Mesenchymal stem cell (in vitro differentiated cells and primary cell): ENCODE measurements around the gene TERB2.
"Not testable (repeated sequence)": the region's sequence is repeated elsewhere in the genome, so short reads cannot be mapped to it uniquely, and the experiment has no call there.

Source experiments
- DNase-seq: peaks from one replicate; pipeline ENCODE4 v3.0.0-alpha.2; 2013
- H2AFZ ChIP-seq: one replicate; pipeline ENCODE4 v1.6.1; 2013; ENCODE audit warnings: low read depth, mild to moderate bottlenecking, control low read depth, inconsistent platforms, low read length, moderate library complexity
- H2AK5ac ChIP-seq: 2 replicates; pipeline ENCODE4 v1.6.1; 2013; ENCODE audit warnings: low read length, moderate library complexity, mild to moderate bottlenecking, inconsistent platforms; ENCODE audit not compliant: severe bottlenecking
- H2BK120ac ChIP-seq: one replicate; pipeline ENCODE4 v1.6.1; 2013; ENCODE audit warnings: low read depth, mild to moderate bottlenecking, inconsistent platforms, low read length, moderate library complexity
- H2BK12ac ChIP-seq, 2 experiments: one replicate each; pipeline ENCODE4 v1.6.1; 2013; ENCODE audit warnings: inconsistent platforms in 2 of 2, low read length in 2 of 2, mild to moderate bottlenecking in 2 of 2, moderate library complexity in 2 of 2, control low read depth in 1 of 2
- H2BK15ac ChIP-seq: one replicate; pipeline ENCODE4 v1.6.1; 2013; ENCODE audit warnings: mild to moderate bottlenecking, low read depth, inconsistent platforms; ENCODE audit not compliant: poor library complexity, severe bottlenecking
- H2BK5ac ChIP-seq: 2 replicates; pipeline ENCODE4 v1.6.1; 2013; ENCODE audit warnings: low read depth, mild to moderate bottlenecking, low read length, control low read depth, inconsistent platforms; ENCODE audit not compliant: poor library complexity, severe bottlenecking
- H3K14ac ChIP-seq, 2 experiments: one replicate each; pipeline ENCODE4 v1.6.1; 2013; ENCODE audit warnings: inconsistent platforms in 2 of 2, low read length in 2 of 2, control low read depth in 1 of 2, mild to moderate bottlenecking in 1 of 2, moderate library complexity in 1 of 2
- H3K18ac ChIP-seq, 2 experiments: one replicate each; pipeline ENCODE4 v1.6.1; 2013; ENCODE audit warnings: inconsistent platforms in 2 of 2, low read length in 2 of 2, control low read depth in 1 of 2, low read depth in 1 of 2, mild to moderate bottlenecking in 1 of 2
- H3K23ac ChIP-seq, 2 experiments: one replicate each; pipeline ENCODE4 v1.6.1; 2013; ENCODE audit warnings: inconsistent platforms in 2 of 2, low read length in 2 of 2, mild to moderate bottlenecking in 2 of 2, moderate library complexity in 2 of 2, control low read depth in 1 of 2
- H3K27ac ChIP-seq: 2 replicates; pipeline ENCODE4 v1.5.1; 2013; ENCODE audit warnings: mild to moderate bottlenecking, moderate library complexity, low read length, control low read depth, inconsistent platforms; ENCODE audit not compliant: poor library complexity, severe bottlenecking
- H3K27me3 ChIP-seq, 2 experiments: 2 replicates each; pipeline versions ENCODE4 v1.6.1 to v1.7.0; 2013; ENCODE audit warnings: low read length in 2 of 2, mild to moderate bottlenecking in 2 of 2, moderate library complexity in 2 of 2, control low read depth in 1 of 2, inconsistent platforms in 1 of 2; ENCODE audit not compliant: control insufficient read depth in 1 of 2, insufficient read depth in 1 of 2
- H3K36me3 ChIP-seq, 2 experiments: 2 replicates each; pipeline versions ENCODE4 v1.6.1 to v1.7.0; 2013; ENCODE audit warnings: low read length in 2 of 2, control low read depth in 1 of 2, inconsistent platforms in 1 of 2, low read depth in 1 of 2, mild to moderate bottlenecking in 1 of 2; ENCODE audit not compliant: insufficient read depth in 2 of 2, control insufficient read depth in 1 of 2
- H3K4ac ChIP-seq, 2 experiments: one replicate each; pipeline ENCODE4 v1.6.1; 2013; ENCODE audit warnings: inconsistent platforms in 2 of 2, low read length in 2 of 2, mild to moderate bottlenecking in 2 of 2, moderate library complexity in 2 of 2, control low read depth in 1 of 2, low read depth in 1 of 2
- H3K4me1 ChIP-seq: 2 replicates; pipeline ENCODE4 v1.6.1; 2013; ENCODE audit warnings: low read depth, low read length, control low read depth; ENCODE audit not compliant: control insufficient read depth, insufficient read depth
- H3K4me2 ChIP-seq: 2 replicates; pipeline ENCODE4 v1.6.1; 2013; ENCODE audit warnings: low read length, mild to moderate bottlenecking, inconsistent platforms; ENCODE audit not compliant: poor library complexity, severe bottlenecking
- H3K4me3 ChIP-seq, 2 experiments: 2 replicates each; pipeline versions ENCODE4 v1.5.1 to v1.7.0; 2013; ENCODE audit warnings: low read length in 2 of 2, mild to moderate bottlenecking in 2 of 2, control low read depth in 1 of 2, low read depth in 1 of 2; ENCODE audit not compliant: insufficient read depth in 1 of 2
- H3K79me1 ChIP-seq: replicated peaks from 2 replicates; pipeline ENCODE4 v1.6.1; 2013; ENCODE audit warnings: mild to moderate bottlenecking, control low read depth, low read length, inconsistent platforms; ENCODE audit not compliant: poor library complexity, severe bottlenecking
- H3K9ac ChIP-seq: 2 replicates; pipeline ENCODE4 v1.7.0; 2013; ENCODE audit warnings: mild to moderate bottlenecking, low read length, moderate library complexity
- H3K9me3 ChIP-seq: 2 replicates; pipeline ENCODE4 v1.7.0; 2013; ENCODE audit warnings: mild to moderate bottlenecking, low read length; ENCODE audit not compliant: control insufficient read depth
- H4K8ac ChIP-seq: one replicate; pipeline ENCODE4 v1.6.1; 2013; ENCODE audit warnings: inconsistent platforms, mild to moderate bottlenecking, low read length, moderate library complexity
- H4K91ac ChIP-seq: one replicate; pipeline ENCODE4 v1.6.1; 2013; ENCODE audit warnings: mild to moderate bottlenecking, low read length, inconsistent platforms
- WGBS: methylation state at CpG from one replicate; pipeline ENCODE4 v1.1.7; 2013; ENCODE audit warnings: mixed read lengths; 5-methylcytosine and 5-hydroxymethylcytosine counted together

Gene TERB2

GRCh38 chr15:45009046-45009445 lies 52.6 kb downstream of the TERB2 start:
- Histone ChIP-seq H3K4ac (no peak overlapping the region), H3K18ac (no peak overlapping the region), H3K36me3 (no peaks in the 10 kb centered on the region), H3K4me3 (no peak overlapping the region), H3K23ac (no peak overlapping the region), H3K79me1 (no peaks in the 10 kb centered on the region), H2BK120ac (no peak overlapping the region), H3K4me1 (no peaks in the 10 kb centered on the region), H3K9me3 (no peaks in the 10 kb centered on the region), H3K4me2 (no peak overlapping the region), H2BK15ac (no peak overlapping the region), H2AFZ (no peak overlapping the region), H2BK12ac (no peak overlapping the region), H4K91ac (no peak overlapping the region), H2BK5ac (no peak overlapping the region), H3K14ac (no peak overlapping the region), H4K8ac (no peak overlapping the region), H2AK5ac (no peak overlapping the region), H3K27ac (no peak overlapping the region), H3K27me3 (peaks cover 6 to 9% of the 10 kb centered on the region in 2 experiments), H3K9ac (no peak overlapping the region)
- DNase-seq = no peak
- 84% methylated on average over 2 of the region's 2 CpGs for WGBS

- WGBS = 80% methylated on average over 1 of the region's 1 CpG
- not testable (repeated sequence) for H3K27me3 ChIP-seq
These were observed 58.6 kb downstream of the TERB2 start for GRCh38 chr15:45015114-45015513.

GRCh38 chr15:45020222-45020900 lies 63.9 kb downstream of the TERB2 start:
- not testable (repeated sequence) for H3K27me3 ChIP-seq, H3K27ac ChIP-seq, H3K18ac ChIP-seq, H3K9ac ChIP-seq, H3K4me2 ChIP-seq, H3K36me3 ChIP-seq, DNase-seq, H3K9me3 ChIP-seq, H3K23ac ChIP-seq, H2BK12ac ChIP-seq, H3K79me1 ChIP-seq, H4K91ac ChIP-seq, H4K8ac ChIP-seq, H2BK15ac ChIP-seq, H2AK5ac ChIP-seq, H3K4ac ChIP-seq, H3K14ac ChIP-seq, H2BK120ac ChIP-seq, H2AFZ ChIP-seq, H3K4me3 ChIP-seq, H2BK5ac ChIP-seq
- peaks cover 11% of the 10 kb centered on the region for H3K4me1 ChIP-seq
- WGBS = 86% methylated on average over 9 of the region's 9 CpGs

More at GRCh38 chr15:45015114-45015513, 58.6 kb downstream of the TERB2 start:
- not testable (repeated sequence) for H3K9ac ChIP-seq, H3K23ac ChIP-seq, H3K36me3 ChIP-seq, H3K4me1 ChIP-seq, H3K4ac ChIP-seq, H2BK120ac ChIP-seq, H2BK15ac ChIP-seq, H3K4me3 ChIP-seq, H2AK5ac ChIP-seq, H2BK12ac ChIP-seq, H3K4me2 ChIP-seq, H3K18ac ChIP-seq, H4K8ac ChIP-seq, H3K14ac ChIP-seq, H2AFZ ChIP-seq, DNase-seq, H3K27ac ChIP-seq, H3K9me3 ChIP-seq, H3K79me1 ChIP-seq, H2BK5ac ChIP-seq, H4K91ac ChIP-seq

GRCh38 chr15:45020901-45021259 lies 64.4 kb downstream of the TERB2 start:
- not testable (repeated sequence) for H4K8ac ChIP-seq, H3K14ac ChIP-seq, H2BK120ac ChIP-seq, H3K4ac ChIP-seq, H3K23ac ChIP-seq, H2AK5ac ChIP-seq, H3K9me3 ChIP-seq, H3K27ac ChIP-seq, H3K18ac ChIP-seq, H2BK15ac ChIP-seq, H3K9ac ChIP-seq, H4K91ac ChIP-seq, H2BK12ac ChIP-seq, DNase-seq, H3K4me2 ChIP-seq, H2BK5ac ChIP-seq, H2AFZ ChIP-seq, H3K79me1 ChIP-seq, H3K27me3 ChIP-seq, H3K36me3 ChIP-seq, H3K4me3 ChIP-seq
- 96% methylated on average over 9 of the region's 9 CpGs for WGBS
- peaks cover 11% of the 10 kb centered on the region for H3K4me1 ChIP-seq
